AG04450 (cell line): ENCODE data around the gene MYPN. TPM values are rescaled to one million over a fixed set of nuclear protein-coding genes. Genes with fewer than 3 reads are reported as not detected.

Source experiments
- CTCF ChIA-PET: fragments of 300-600, 350-600 bp; formaldehyde crosslinking; extraction: SDS; loops from one replicate; lab custom pipeline; 2022; ENCODE audit warnings: antibody characterized with exemption, inconsistent platforms; lab: Charles Lee
- POLR2A ChIA-PET: fragments of 350-600 bp; formaldehyde crosslinking; extraction: SDS; loops from one replicate; lab custom pipeline; 2021; ENCODE audit warnings: antibody characterized with exemption, inconsistent platforms; lab: Yijun Ruan, JAX
- DNase-seq: peaks from one replicate; pipeline ENCODE4 v3.0.0-alpha.2; 2011; ENCODE audit warnings: low read depth, low spot score
- H3K27ac ChIP-seq: one replicate; pipeline ENCODE4 v1.5.1; 2012; ENCODE audit warnings: low read depth, low read length, control low read depth
- H3K27me3 ChIP-seq: one replicate; pipeline ENCODE4 v1.6.0; 2012; ENCODE audit warnings: low read length; ENCODE audit not compliant: control insufficient read depth, insufficient read depth
- H3K4me3 ChIP-seq: 2 replicates; pipeline ENCODE4 v1.5.1; 2011; ENCODE audit warnings: mild to moderate bottlenecking, low read depth, low read length, control low read depth
- H3K9me3 ChIP-seq: 2 replicates; pipeline ENCODE4 v1.5.1; 2012; ENCODE audit warnings: low read length; ENCODE audit not compliant: control insufficient read depth, insufficient read depth
- CTCF ChIP-seq: IDR thresholded peaks from 2 replicates; pipeline ENCODE4 v1.5.1; 2011; ENCODE audit warnings: low read depth, low read length, control low read depth, inconsistent platforms
- polyA plus RNA-seq: library from polyadenylated mRNA; depleted of rRNA; stranded (reverse); fragments of >200 nt; gene quantifications from 2 replicates; pipeline ENCODE4 v1.2.3, GENCODE V29; 2011

The MYPN gene
- polyA plus RNA-seq, 1 experiment: 2.9 TPM

- Histone ChIP-seq H3K9me3 (no peaks in the 10 kb centered on the region), H3K27me3 (no peaks in the 10 kb centered on the region), H3K4me3 (no peak overlapping the region), H3K27ac (no peak overlapping the region)
- TF ChIP-seq CTCF: no peak
- ChIA-PET CTCF (interaction anchor here (1.1 kb wide), 1 partner anchor 15 kb away, joined by 5 read pairs; no protein-coding TSS in a partner anchor), POLR2A (no interaction called here)
- DNase-seq: no peak
Observed at GRCh38 chr10:68139448-68140272, 30.4 kb downstream of the MYPN start.

- H3K4me3 ChIP-seq: no peak overlapping the region
- TF ChIP-seq CTCF: no peak
- no peak for DNase-seq
- no peaks in the 10 kb centered on the region for H3K9me3 ChIP-seq
- H3K27ac ChIP-seq: no peak overlapping the region
- ChIA-PET POLR2A (no interaction called here), CTCF (interaction anchor here (0.9 to 1.1 kb wide), 2 partner anchors 13 to 14 kb away, joined by 4 read pairs; no protein-coding TSS in a partner anchor)
- H3K27me3 ChIP-seq: no peaks in the 10 kb centered on the region
Observed at GRCh38 chr10:68142761-68143160, 33.5 kb downstream of the MYPN start.

- DNase-seq: no peak
- Histone ChIP-seq H3K27ac (no peak overlapping the region), H3K9me3 (no peaks in the 10 kb centered on the region), H3K27me3 (no peaks in the 10 kb centered on the region), H3K4me3 (no peak overlapping the region)
- TF ChIP-seq CTCF: no peak
- CTCF ChIA-PET: no interaction called here
- POLR2A ChIA-PET: interaction anchor here (0.7 kb wide), 1 partner anchor 26 kb away, joined by 4 read pairs; no protein-coding TSS in a partner anchor
Observed at GRCh38 chr10:68144709-68145108, 35.4 kb downstream of the MYPN start.

- TF ChIP-seq CTCF: no peak
- H3K27ac ChIP-seq: no peak overlapping the region
- ChIA-PET CTCF (interaction anchor here (1.1 to 1.5 kb wide), 2 partner anchors 10 to 67 kb away, joined by 5 to 7 read pairs; no protein-coding TSS in a partner anchor), POLR2A (no interaction called here)
- no peak overlapping the region for H3K4me3 ChIP-seq
- DNase-seq: no peak
- no peaks in the 10 kb centered on the region for H3K9me3 ChIP-seq
- no peaks in the 10 kb centered on the region for H3K27me3 ChIP-seq
Observed at GRCh38 chr10:68145705-68146104, 36.4 kb downstream of the MYPN start.

- POLR2A ChIA-PET: no interaction called here
- CTCF ChIA-PET: interaction anchor here (1.1 to 1.5 kb wide), 2 partner anchors 9 to 67 kb away, joined by 5 to 7 read pairs; no protein-coding TSS in a partner anchor
- H3K27ac ChIP-seq: no peak overlapping the region
- H3K4me3 ChIP-seq: no peak overlapping the region
- DNase-seq: no peak
- no peak for TF ChIP-seq CTCF
- H3K27me3 ChIP-seq: no peaks in the 10 kb centered on the region
- no peaks in the 10 kb centered on the region for H3K9me3 ChIP-seq
Observed at GRCh38 chr10:68146133-68146532, 36.8 kb downstream of the MYPN start.
